Right ventricle myocardium superior (tissue), 1 donor: Measurements from ENCODE around the gene CD40LG. TPM values are rescaled to one million over a fixed set of nuclear protein-coding genes. Genes with fewer than 3 reads are reported as not detected.

Source experiments
- ATAC-seq: fragments of 200-7000 bp; cut with Tn5 transposase; one replicate; pipeline ENCODE4 v1.9.1; 2020; ENCODE audit warnings: mild to moderate bottlenecking; ENCODE audit not compliant: poor library complexity
- DNase-seq: peaks from one replicate; pipeline ENCODE4 v3.0.0-alpha.2; 2020
- intact Hi-C: fragments of 100-400 bp; cut with DNase I; formaldehyde crosslinking; loops from one replicate; pipeline ENCODE4 v1.11.2; 2022
- long read RNA-seq: library from polyadenylated mRNA; unstranded; transcript quantifications from one replicate; pipeline ENCODE4 v2.0.0, GENCODE V29; 2021
- total RNA-seq: library from RNA; stranded (reverse); fragmentation: NEBNext Ultra II Directional; extraction: Animal tissue kit (Norgen Biotek cat#: 25700); gene quantifications from one replicate; pipeline ENCODE4 v1.2.1, GENCODE V29; 2021
- donor health status: DM: no; HTN: yes; CAD: no; lungs with severe emphysema.

CD40LG gene
- total RNA-seq: not detected
- long read RNA-seq: 0 reads

DNA sequence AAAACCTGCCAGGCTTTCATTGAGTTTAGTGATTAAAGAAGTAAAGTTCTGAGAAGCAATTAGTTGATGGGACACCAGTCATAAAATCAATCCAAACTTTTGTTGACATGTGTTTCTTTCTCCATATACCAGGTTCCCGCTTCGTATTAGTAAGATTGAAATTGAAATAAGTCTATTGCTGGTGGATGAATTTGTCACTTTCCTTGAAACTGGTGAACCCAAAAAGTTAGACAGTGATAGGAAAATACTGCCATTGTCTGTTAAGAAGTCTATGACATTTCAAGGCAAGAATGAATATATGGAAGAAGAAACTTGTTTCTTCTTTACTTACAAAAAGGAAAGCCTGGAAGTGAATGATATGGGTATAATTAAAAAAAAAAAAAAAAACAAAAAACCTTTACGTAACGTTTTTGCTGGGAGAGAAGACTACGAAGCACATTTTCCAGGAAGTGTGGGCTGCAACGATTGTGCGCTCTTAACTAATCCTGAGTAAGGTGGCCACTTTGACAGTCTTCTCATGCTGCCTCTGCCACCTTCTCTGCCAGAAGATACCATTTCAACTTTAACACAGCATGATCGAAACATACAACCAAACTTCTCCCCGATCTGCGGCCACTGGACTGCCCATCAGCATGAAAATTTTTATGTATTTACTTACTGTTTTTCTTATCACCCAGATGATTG is at the start of gene CD40LG:
TSS of gene CD40LG (plus strand) at position 482 of the 684 bp plus-strand sequence. CDS start at position 573, 91 bp downstream.
- ATAC-seq (no peak), DNase-seq (no peak)
- intact Hi-C loops: no loop called here

- intact Hi-C loops: no loop called here
- no peak for DNase-seq
- no peak for ATAC-seq
These were observed 49.3 kb upstream of the CD40LG start for GRCh38 chrX:136598631-136599030.

GRCh38 chrX:136600059-136600458 is 47.9 kb upstream of the CD40LG start:
- DNase-seq: no peak
- no peak for ATAC-seq
- intact Hi-C loops: no loop called here

DNA sequence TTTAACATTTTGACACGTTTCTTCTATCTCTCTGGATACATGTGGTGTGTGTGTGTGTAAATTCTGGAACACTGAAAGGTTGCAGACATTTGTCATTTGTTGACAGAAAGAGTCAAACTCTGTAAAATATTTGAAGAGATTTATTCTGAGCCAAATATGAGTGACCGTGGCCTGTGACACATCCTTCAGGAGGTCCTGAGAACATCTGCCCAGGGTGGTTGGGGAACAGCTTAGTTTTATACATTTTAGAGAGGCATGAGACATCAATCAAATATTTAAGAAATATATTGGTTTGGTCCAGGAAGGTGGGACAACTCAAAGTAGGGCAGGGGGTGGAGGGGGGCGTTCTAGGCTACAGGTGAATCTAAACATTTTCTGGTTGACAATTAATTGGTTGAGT is 40.7 kb upstream of the CD40LG start:
- no peak for DNase-seq
- intact Hi-C loops: no loop called here
- no peak for ATAC-seq

- peak; percentile 58 for DNase-seq
- ATAC-seq: no peak
- intact Hi-C loops: no loop called here
These were observed 39.5 kb upstream of the CD40LG start for GRCh38 chrX:136608295-136608933.

DNA sequence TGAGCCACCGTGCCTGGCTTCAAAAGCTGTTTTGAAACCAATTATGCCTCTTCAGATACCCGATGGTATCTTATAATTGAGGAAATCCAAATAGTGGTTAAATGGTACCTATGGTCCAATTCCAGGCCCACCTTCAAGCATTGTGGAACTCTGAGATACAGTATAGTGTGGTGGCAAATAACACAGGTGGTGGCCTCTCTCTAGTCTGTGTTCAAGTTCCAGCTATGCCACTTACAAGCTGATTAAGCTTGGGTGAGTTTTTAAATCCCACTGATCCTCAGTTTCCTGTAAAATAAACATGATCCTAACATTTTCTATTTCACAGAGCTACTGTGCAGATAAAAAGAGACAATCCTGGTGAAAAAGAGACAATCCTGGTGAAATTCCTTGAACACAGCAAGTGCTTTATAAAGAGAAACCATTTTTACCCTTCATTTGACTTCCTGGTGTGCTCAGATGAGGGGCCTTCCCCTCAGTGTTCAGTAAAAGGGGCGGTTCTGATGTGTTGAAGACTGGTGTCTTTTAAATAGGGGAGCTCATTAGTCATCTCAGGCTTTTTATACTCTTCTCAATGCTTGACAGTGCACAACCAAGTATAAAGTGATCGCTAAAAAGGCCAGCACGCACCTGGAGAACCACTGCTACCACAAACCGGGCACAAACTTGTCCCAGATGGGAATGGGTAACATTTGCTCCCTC is 30.8 kb upstream of the CD40LG start:
- no peak for ATAC-seq
- intact Hi-C loops: no loop called here
- no peak for DNase-seq

- DNase-seq (no peak), ATAC-seq (no peak)
- intact Hi-C loops: no loop called here
These were observed 28.0 kb upstream of the CD40LG start for GRCh38 chrX:136619899-136620505.

DNA sequence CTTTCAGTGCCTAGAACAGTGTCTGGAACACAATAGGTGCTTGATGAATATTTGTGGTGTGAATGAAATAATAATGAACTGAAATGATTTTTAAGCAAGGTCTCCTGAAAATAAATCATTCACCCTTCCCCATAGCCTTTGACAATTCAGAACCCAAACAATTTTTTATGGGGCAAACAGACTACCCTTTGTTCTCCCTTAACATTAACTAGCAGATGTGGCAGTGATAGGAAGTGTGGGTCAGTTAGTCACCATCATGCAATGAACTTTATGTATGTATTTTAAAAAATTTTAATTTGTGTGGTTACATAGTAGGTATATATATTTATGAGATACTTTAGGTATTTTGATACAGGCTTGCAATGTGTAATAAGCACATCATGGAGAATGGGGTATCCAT is 27.2 kb upstream of the CD40LG start:
- DNase-seq (no peak), ATAC-seq (no peak)
- intact Hi-C loops: no loop called here

DNA sequence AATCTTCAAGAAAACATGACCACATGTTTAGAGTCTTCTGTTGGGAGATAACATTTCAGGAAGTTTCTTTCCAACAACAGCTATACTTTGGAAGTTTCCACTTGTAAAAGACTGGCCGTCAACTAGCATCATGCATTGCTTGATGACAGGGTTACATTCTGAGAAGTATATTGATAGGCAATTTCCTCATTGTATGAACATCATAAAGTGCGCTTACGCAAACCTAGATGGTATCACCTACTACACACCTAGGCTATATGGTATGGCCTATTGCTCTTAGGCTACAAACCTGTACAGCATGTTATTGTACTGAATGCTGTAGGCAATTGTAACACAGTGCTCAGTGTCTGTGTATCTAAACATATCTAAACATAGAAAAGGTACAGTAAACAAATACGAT is 25.4 kb upstream of the CD40LG start:
- intact Hi-C loops: no loop called here
- DNase-seq (no peak), ATAC-seq (no peak)

- DNase-seq (no peak), ATAC-seq (no peak)
- intact Hi-C loops: no loop called here
These were observed 24.6 kb upstream of the CD40LG start for GRCh38 chrX:136623396-136623795.

GRCh38 chrX:136625246-136625645 is 22.7 kb upstream of the CD40LG start:
- intact Hi-C loops: no loop called here
- no peak for DNase-seq
- no peak for ATAC-seq

- DNase-seq (no peak), ATAC-seq (no peak)
- intact Hi-C loops: no loop called here
These were observed 21.7 kb upstream of the CD40LG start for GRCh38 chrX:136626237-136626636.

DNA sequence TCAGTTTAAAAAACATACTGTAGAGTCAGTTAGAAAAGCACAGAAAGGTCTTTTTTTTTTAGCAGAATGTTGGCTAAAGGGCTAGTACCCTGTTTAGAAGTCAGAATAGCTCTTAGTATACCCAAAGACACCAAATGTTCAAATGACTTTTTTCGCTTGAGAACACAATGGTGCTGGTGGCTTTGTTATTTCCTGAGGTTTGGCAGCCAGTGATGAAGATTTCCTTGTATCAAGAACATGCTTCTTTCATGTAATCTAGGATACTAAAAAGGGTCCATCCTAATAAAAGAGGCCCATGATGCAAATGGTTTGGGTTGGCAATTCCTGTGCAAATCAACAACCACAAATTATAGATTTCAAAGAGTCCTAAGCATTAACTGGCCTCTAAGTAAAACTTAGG is 21.1 kb upstream of the CD40LG start:
- intact Hi-C loops: no loop called here
- no peak for ATAC-seq
- no peak for DNase-seq

- intact Hi-C loops: no loop called here
- ATAC-seq (no peak), DNase-seq (no peak)
These were observed 20.5 kb upstream of the CD40LG start for GRCh38 chrX:136627409-136627808.

GRCh38 chrX:136629084-136629750 is 18.7 kb upstream of the CD40LG start:
- intact Hi-C loops: no loop called here
- DNase-seq: no peak
- ATAC-seq: no peak

DNA sequence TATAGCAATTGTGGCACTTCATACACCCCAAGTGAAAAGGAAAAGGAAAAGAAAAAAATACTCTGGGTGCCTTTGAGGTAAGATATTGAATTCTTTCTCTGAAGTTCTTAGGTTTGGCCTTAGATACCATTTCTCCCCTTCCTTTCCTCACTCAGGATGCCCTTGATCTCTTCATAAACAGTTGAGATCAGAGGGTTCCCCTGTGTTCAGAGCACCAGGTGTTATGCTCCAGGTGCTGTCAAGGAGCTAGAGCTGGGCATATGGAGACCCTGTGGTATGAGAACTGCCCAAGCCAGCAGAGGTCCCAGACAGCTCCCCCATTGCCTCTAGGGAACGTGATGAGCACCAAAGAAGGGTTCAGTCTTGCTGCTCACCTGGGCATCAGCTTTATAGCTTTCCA is 17.1 kb upstream of the CD40LG start:
- DNase-seq (no peak), ATAC-seq (no peak)
- intact Hi-C loops: no loop called here

DNA sequence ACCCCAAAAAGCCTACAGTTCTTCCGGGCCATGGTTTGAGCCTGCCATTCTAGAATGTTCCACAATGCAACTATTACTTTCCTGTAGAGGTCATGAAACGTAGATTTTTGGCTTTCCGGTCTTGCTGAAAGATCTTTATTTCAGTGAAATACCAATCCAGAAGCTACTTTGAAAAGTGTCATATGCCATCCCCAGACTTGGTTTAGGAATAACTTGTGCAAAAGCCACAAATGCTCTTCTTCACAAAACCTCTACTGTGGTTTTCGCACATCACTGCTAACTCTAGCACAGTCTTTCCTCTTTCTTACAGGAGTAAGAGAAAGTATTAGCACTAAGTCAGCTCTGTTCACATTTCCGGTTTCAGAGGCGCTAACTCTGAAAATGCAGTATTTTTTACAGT is 12.7 kb upstream of the CD40LG start:
- ATAC-seq (no peak), DNase-seq (no peak)
- intact Hi-C loops: no loop called here

DNA sequence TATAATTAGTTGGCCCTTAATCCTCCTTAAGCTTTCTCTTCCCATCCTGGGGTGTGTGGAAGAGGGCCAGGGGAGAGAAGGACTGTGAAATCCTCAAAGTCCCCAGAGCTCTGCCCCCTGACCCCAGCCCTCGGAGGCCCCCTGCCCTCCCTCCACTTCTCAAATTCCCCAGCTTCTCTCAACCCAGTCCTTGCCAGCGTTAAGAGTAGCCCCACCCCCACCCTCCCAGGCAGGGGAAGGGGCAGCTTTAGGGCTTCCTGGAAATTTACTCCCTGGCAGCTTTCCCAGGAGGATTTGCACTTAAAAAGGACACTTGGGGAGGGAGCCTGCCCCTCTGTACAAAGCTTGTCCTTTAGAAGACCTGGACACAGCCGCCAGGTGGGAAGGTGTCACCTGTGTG is 11.8 kb upstream of the CD40LG start:
- DNase-seq (no peak), ATAC-seq (no peak)
- intact Hi-C loops: no loop called here

DNA sequence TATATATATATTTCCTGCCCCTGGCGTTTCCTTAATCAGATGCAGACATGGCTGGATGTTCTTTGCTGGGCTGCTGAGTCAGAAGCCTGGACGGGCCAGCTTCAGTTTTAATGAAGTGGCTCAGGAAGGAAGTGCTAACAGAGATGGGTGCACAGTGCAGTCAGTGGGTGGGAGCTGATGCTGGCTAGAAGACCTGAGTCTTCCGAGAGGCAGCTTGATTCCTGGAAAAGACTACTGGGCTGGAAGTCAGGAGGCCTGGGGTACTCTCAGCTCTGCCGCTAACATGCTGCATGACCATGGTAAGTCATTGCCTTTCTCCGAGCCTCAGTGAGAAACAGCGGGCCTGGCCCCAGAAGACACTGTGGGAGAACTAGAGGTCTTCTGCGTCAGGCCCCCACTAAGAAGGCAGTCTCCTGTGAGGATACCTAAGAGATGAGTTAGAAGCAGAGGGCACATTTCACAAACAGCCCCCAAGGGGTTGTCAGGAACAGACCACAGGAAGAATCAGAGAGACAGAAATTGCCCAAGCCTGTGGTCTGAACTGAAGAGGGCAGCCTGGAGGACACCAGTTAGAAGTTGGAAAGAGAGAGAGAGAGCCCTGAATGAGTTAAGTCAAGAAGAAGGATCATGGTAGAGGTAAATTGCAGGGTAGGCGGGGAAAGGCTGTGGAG is 8.3 kb upstream of the CD40LG start:
- DNase-seq (no peak), ATAC-seq (no peak)
- intact Hi-C loops: no loop called here
